Mesendoderm (in vitro differentiated cells): ENCODE measurements around the gene PARD3B.

Experiments used
- DNase-seq: peaks from one replicate; pipeline ENCODE4 v3.0.0; 2013
- H2AK5ac ChIP-seq: 2 replicates; pipeline ENCODE4 v1.6.1; 2013; ENCODE audit warnings: low read length, inconsistent platforms
- H2BK120ac ChIP-seq: 2 replicates; pipeline ENCODE4 v1.6.1; 2013; ENCODE audit warnings: low read depth, mild to moderate bottlenecking, low read length, moderate library complexity, mixed read lengths
- H2BK15ac ChIP-seq: replicated peaks from 2 replicates; pipeline ENCODE4 v1.6.1; 2013; ENCODE audit warnings: low read depth, mild to moderate bottlenecking, moderate library complexity
- H2BK5ac ChIP-seq: 2 replicates; pipeline ENCODE4 v1.6.1; 2013; ENCODE audit warnings: low read length, inconsistent platforms
- H3K18ac ChIP-seq: 2 replicates; pipeline ENCODE4 v1.6.1; 2013; ENCODE audit warnings: mild to moderate bottlenecking, low read length, mixed read lengths
- H3K23ac ChIP-seq: one replicate; pipeline ENCODE4 v1.6.1; 2013; ENCODE audit warnings: low read length
- H3K27ac ChIP-seq: 2 replicates; pipeline ENCODE4 v1.5.1; 2013; ENCODE audit warnings: low read depth, mild to moderate bottlenecking, inconsistent platforms, low read length, moderate library complexity
- H3K27me3 ChIP-seq: 2 replicates; pipeline ENCODE4 v1.6.1; 2013; ENCODE audit warnings: low read length, control low read depth, mild to moderate bottlenecking, inconsistent platforms; ENCODE audit not compliant: insufficient read depth, poor library complexity
- H3K36me3 ChIP-seq: 2 replicates; pipeline ENCODE4 v1.6.1; 2013; ENCODE audit warnings: low read length, inconsistent platforms; ENCODE audit not compliant: control insufficient read depth, insufficient read depth
- H3K4ac ChIP-seq: one replicate; pipeline ENCODE4 v1.6.1; 2013; ENCODE audit warnings: low read depth, mild to moderate bottlenecking, low read length, moderate library complexity
- H3K4me1 ChIP-seq: 2 replicates; pipeline ENCODE4 v1.6.1; 2013; ENCODE audit warnings: low read depth, low read length, inconsistent platforms; ENCODE audit not compliant: control insufficient read depth
- H3K4me2 ChIP-seq: 2 replicates; pipeline ENCODE4 v1.6.1; 2013; ENCODE audit warnings: low read length
- H3K4me3 ChIP-seq: 2 replicates; pipeline ENCODE4 v1.5.1; 2013; ENCODE audit warnings: mild to moderate bottlenecking, low read length
- H3K56ac ChIP-seq: one replicate; pipeline ENCODE4 v1.6.1; 2013; ENCODE audit warnings: low read length
- H3K79me1 ChIP-seq: 2 replicates; pipeline ENCODE4 v1.6.1; 2013; ENCODE audit warnings: low read length, inconsistent platforms
- H3K79me2 ChIP-seq: 2 replicates; pipeline ENCODE4 v1.6.1; 2013; ENCODE audit warnings: mild to moderate bottlenecking, low read length; ENCODE audit not compliant: control insufficient read depth, insufficient read depth
- H3K9ac ChIP-seq: 2 replicates; pipeline ENCODE4 v1.6.1; 2013; ENCODE audit warnings: low read length, inconsistent platforms
- H4K5ac ChIP-seq: one replicate; pipeline ENCODE4 v1.6.1; 2013; ENCODE audit warnings: low read length
- H4K8ac ChIP-seq: one replicate; pipeline ENCODE4 v1.6.1; 2013; ENCODE audit warnings: low read depth, mild to moderate bottlenecking, control low read depth, low read length, moderate library complexity
- WGBS: extraction: QIAGEN DNeasy Blood & Tissue Kit; methylation state at CpG from one replicate; pipeline ENCODE4 v1.1.7; 2013; ENCODE audit warnings: low lambda C conversion rate, missing lambda C conversion rate; ENCODE audit not compliant: insufficient coverage; ENCODE audit errors: extremely low coverage; 5-methylcytosine and 5-hydroxymethylcytosine counted together

The PARD3B gene

DNA sequence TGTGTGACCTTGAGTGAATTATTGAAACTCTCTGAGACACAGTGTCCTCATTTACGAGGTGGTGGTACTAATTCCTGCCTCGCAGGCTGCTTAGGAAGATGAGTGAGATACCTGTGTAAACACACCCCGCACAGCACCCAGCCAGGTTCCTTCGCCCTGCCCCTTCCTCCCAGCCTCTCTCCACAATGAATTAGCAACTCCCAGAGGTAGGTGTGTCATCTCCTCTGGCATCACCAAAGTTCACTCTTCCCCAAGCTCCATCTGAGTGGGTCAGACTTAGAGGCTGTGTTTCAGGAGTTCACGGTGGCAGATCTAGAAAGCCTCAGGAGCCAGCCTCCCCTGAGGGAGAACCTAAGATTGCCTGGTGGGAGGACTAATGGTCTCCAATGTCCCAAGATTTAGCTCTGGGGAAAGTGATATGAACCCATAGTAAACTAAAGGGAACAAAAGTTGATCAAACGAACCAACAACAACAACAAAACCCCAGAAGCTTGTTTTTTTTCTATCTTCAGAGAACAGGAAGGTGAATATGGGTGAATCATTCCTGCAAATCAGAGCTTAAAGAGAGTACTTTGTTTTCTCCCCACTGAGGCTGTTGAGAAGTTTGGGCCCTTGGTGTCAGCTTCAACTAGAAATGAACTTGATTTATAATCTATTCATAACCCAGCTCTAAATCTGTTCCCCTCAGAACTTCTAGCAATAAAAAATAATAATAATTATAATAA, 1092.7 kb downstream of the PARD3B start:
- no peak overlapping the region for H3K9ac ChIP-seq
- WGBS = no CpG with 5 or more reads among the region's 6 CpGs

DNA sequence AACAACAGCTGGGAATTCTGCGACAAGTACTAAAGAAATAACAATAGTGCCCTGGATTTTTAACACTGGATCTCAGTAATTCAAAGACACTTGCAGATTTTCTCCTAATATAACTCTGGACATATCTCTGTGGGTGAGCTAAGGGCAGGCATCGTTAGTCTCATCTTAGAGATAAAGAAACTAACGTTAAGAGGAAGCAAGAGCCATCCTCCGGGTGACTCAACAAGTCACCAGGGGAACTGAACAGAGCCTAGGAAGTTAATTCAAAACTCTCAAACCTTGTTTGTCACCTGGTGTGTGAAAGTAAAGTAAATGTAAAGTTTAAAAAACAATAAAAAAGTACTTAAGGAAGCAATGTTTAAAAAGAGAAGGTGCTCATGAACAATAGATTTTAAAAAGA, 1095.4 kb downstream of the PARD3B start:
- no peak overlapping the region for H3K4me2 ChIP-seq
- no peak overlapping the region for H2BK5ac ChIP-seq
- no peaks in the 10 kb centered on the region for H3K79me1 ChIP-seq
- H3K79me2 ChIP-seq = no peaks in the 10 kb centered on the region
- no CpG with 5 or more reads among the region's 4 CpGs for WGBS
- no peak overlapping the region for H3K4me3 ChIP-seq
- H3K36me3 ChIP-seq = no peaks in the 10 kb centered on the region
- H3K4ac ChIP-seq = no peak overlapping the region
- no peak overlapping the region for H3K23ac ChIP-seq
- no peak overlapping the region for H2AK5ac ChIP-seq
- no peak overlapping the region for H2BK15ac ChIP-seq
- no peak for DNase-seq
- no peak overlapping the region for H3K9ac ChIP-seq
- no peak overlapping the region for H4K5ac ChIP-seq
- no peaks in the 10 kb centered on the region for H3K27me3 ChIP-seq
- no peak overlapping the region for H2BK120ac ChIP-seq
- no peak overlapping the region for H3K27ac ChIP-seq
- peaks cover 5% of the 10 kb centered on the region for H3K4me1 ChIP-seq
- no peak overlapping the region for H3K56ac ChIP-seq
- no peak overlapping the region for H3K18ac ChIP-seq
- H4K8ac ChIP-seq = no peak overlapping the region

More for the DNA sequence above, 1092.7 kb downstream of the PARD3B start:
- H3K23ac ChIP-seq = no peak overlapping the region
- H2AK5ac ChIP-seq = no peak overlapping the region
- H3K18ac ChIP-seq = no peak overlapping the region
- no peak overlapping the region for H3K4me3 ChIP-seq
- peaks cover 5% of the 10 kb centered on the region for H3K4me1 ChIP-seq
- no peak overlapping the region for H3K56ac ChIP-seq
- no peak overlapping the region for H2BK5ac ChIP-seq
- H3K27me3 ChIP-seq = no peaks in the 10 kb centered on the region
- no peaks in the 10 kb centered on the region for H3K79me1 ChIP-seq
- H2BK120ac ChIP-seq = no peak overlapping the region
- no peak overlapping the region for H3K4me2 ChIP-seq
- H4K8ac ChIP-seq = no peak overlapping the region
- no peak for DNase-seq
- peak overlapping the region; percentile 34 for H4K5ac ChIP-seq
- H2BK15ac ChIP-seq = no peak overlapping the region
- no peak overlapping the region for H3K4ac ChIP-seq
- H3K36me3 ChIP-seq = no peaks in the 10 kb centered on the region
- H3K79me2 ChIP-seq = no peaks in the 10 kb centered on the region
- H3K27ac ChIP-seq = no peak overlapping the region

GRCh38 chr2:205642599-205643356, 1097.5 kb downstream of the PARD3B start:
- Histone ChIP-seq H3K27ac (no peak overlapping the region), H4K8ac (no peak overlapping the region), H3K18ac (no peak overlapping the region), H2BK5ac (no peak overlapping the region), H3K9ac (no peak overlapping the region), H3K79me2 (no peaks in the 10 kb centered on the region), H3K36me3 (no peaks in the 10 kb centered on the region), H3K4me1 (no peaks in the 10 kb centered on the region), H3K27me3 (no peaks in the 10 kb centered on the region), H3K4me3 (no peak overlapping the region), H3K79me1 (no peaks in the 10 kb centered on the region), H3K23ac (no peak overlapping the region), H3K4ac (no peak overlapping the region), H3K4me2 (no peak overlapping the region), H2AK5ac (no peak overlapping the region), H3K56ac (no peak overlapping the region), H2BK15ac (no peak overlapping the region), H2BK120ac (no peak overlapping the region), H4K5ac (no peak overlapping the region)
- WGBS = no CpG with 5 or more reads among the region's 6 CpGs
- DNase-seq = no peak

DNA sequence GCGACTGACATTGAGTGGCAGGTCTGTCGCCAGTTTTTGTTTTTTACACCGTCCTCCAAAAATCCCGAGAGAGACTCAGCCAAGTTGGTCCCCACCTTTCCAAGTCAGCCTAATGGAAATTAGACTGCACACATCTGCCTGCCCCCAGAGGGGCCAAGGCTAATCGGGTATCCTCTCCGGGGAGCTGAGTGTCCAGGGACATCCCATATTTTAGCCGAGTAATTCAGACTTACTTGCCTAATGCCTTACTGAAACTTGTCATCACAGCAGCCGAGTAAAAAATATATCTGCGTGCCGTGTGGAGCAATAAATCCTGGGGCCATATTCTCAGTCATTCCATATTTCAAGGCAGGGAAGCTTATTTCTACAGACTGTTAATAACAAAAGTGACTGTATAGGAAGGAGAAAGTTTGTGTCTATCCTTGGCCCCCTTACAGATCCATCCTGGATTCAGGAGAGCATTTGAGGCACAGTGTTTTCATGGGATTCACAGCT, 1098.2 kb downstream of the PARD3B start:
- Histone ChIP-seq H3K79me2 (no peaks in the 10 kb centered on the region), H2BK15ac (no peak overlapping the region), H3K4me1 (no peaks in the 10 kb centered on the region), H3K4me2 (no peak overlapping the region), H3K36me3 (no peaks in the 10 kb centered on the region), H2AK5ac (no peak overlapping the region), H3K27me3 (no peaks in the 10 kb centered on the region), H4K5ac (no peak overlapping the region), H4K8ac (no peak overlapping the region), H2BK5ac (no peak overlapping the region), H3K9ac (no peak overlapping the region), H3K27ac (no peak overlapping the region), H3K56ac (no peak overlapping the region), H3K4me3 (no peak overlapping the region), H2BK120ac (no peak overlapping the region), H3K79me1 (no peaks in the 10 kb centered on the region), H3K23ac (no peak overlapping the region), H3K4ac (no peak overlapping the region), H3K18ac (no peak overlapping the region)
- WGBS = no CpG with 5 or more reads among the region's 10 CpGs
- DNase-seq = no peak

DNA sequence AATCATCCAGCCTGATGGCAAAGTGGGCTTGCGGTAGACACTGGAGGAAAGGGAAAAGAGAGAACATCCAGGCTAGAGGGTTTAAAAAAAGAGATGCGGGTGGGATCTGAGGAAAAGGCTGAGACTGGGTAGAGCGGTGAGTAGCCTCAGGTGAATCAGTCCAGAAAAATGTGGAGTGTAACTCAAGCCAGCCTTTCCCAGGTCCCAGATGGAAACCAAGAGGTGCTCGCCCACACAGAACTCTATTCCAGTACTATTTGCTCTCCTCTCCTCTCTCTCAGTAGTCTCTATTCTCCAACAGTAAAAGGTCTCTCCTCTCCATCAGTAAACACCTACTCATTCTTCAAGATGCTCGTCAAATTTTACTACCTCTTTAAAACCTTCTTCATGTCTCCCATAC, 1098.7 kb downstream of the PARD3B start:
- Histone ChIP-seq H3K79me1 (no peaks in the 10 kb centered on the region), H3K18ac (no peak overlapping the region), H2AK5ac (no peak overlapping the region), H3K4me3 (no peak overlapping the region), H3K79me2 (no peaks in the 10 kb centered on the region), H2BK5ac (no peak overlapping the region), H3K27ac (no peak overlapping the region), H3K56ac (no peak overlapping the region), H3K23ac (no peak overlapping the region), H3K4me2 (no peak overlapping the region), H3K9ac (no peak overlapping the region), H3K4me1 (no peaks in the 10 kb centered on the region), H3K36me3 (no peaks in the 10 kb centered on the region), H3K27me3 (no peaks in the 10 kb centered on the region), H4K8ac (no peak overlapping the region), H2BK15ac (no peak overlapping the region), H3K4ac (no peak overlapping the region), H2BK120ac (no peak overlapping the region), H4K5ac (no peak overlapping the region)
- no peak for DNase-seq
- no CpG with 5 or more reads among the region's 5 CpGs for WGBS
